PC-3 (cell line): ENCODE measurements around the gene SLC51A. TPM values are rescaled to one million over a fixed set of nuclear protein-coding genes. Genes with fewer than 3 reads are reported as not detected.

Experiments
- ATAC-seq: fragments of 200-7000 bp; cut with Tn5 transposase; 2 replicates; pipeline ENCODE4 v1.9.1; 2020; ENCODE audit warnings: mild to moderate bottlenecking, moderate library complexity
- Bru-seq: library from RNA; stranded (reverse); fragments of 400-500 nt; gene quantifications from one replicate; lab custom pipeline; 2021; lab: Mats Ljungman, UMichigan
- BruChase-seq, 2 experiments: library from RNA; stranded (reverse); fragments of 400-500 nt; gene quantifications; one replicate each; lab custom pipeline; 2021; lab: Mats Ljungman, UMichigan
- BruUV-seq: library from RNA; stranded (reverse); fragments of 400-500 nt; replicated peaks from 2 replicates; lab custom pipeline; 2021; lab: Mats Ljungman, UMichigan
- CTCF ChIA-PET: fragments of 300-600 bp; sonication (Branson Sonifier 250); formaldehyde crosslinking; loops from one replicate; lab custom pipeline; 2022; ENCODE audit warnings: antibody characterized with exemption; lab: Charles Lee
- POLR2A ChIA-PET: fragments of 300-600 bp; sonication (Branson Sonifier 250); formaldehyde crosslinking; loops from one replicate; lab custom pipeline; 2022; ENCODE audit warnings: antibody characterized with exemption; ENCODE audit not compliant: unreplicated experiment; lab: Charles Lee
- DNase-seq: peaks from one replicate; pipeline ENCODE4 v3.0.0-alpha.2; 2015
- H2AFZ ChIP-seq: fragments of 300-600 bp; sonication (generic); 2 replicates; pipeline ENCODE4 v1.6.0; 2016; ENCODE audit warnings: antibody characterized with exemption, low read length
- H3F3A ChIP-seq: fragments of 300-600 bp; sonication (generic); one replicate; pipeline ENCODE4 v1.6.0; 2017; ENCODE audit warnings: antibody characterized with exemption, low read length, control low read depth, mild to moderate bottlenecking; ENCODE audit not compliant: unreplicated experiment
- H3K27ac ChIP-seq: fragments of 300-600 bp; sonication (generic); 2 replicates; pipeline ENCODE4 v1.5.1; 2016; ENCODE audit warnings: mild to moderate bottlenecking, low read length
- H3K27me3 ChIP-seq: fragments of 300-600 bp; sonication (generic); 2 replicates; pipeline ENCODE4 v1.6.1; 2016; ENCODE audit warnings: low read length, mixed read lengths
- H3K36me3 ChIP-seq: fragments of 300-600 bp; sonication (generic); 2 replicates; pipeline ENCODE4 v1.6.1; 2016; ENCODE audit warnings: low read depth, mixed run types, low read length, mixed read lengths
- H3K4me1 ChIP-seq: fragments of 300-600 bp; sonication (generic); 2 replicates; pipeline ENCODE4 v1.5.1; 2016; ENCODE audit warnings: low read length; ENCODE audit not compliant: insufficient read depth
- H3K4me2 ChIP-seq: fragments of 300-600 bp; sonication (generic); 2 replicates; pipeline ENCODE4 v1.6.0; 2016; ENCODE audit warnings: low read length
- H3K4me3 ChIP-seq: fragments of 300-600 bp; sonication (generic); 2 replicates; pipeline ENCODE4 v1.5.1; 2016; ENCODE audit warnings: mild to moderate bottlenecking, low read length, mixed read lengths
- H3K79me2 ChIP-seq: fragments of 300-600 bp; sonication (generic); 2 replicates; pipeline ENCODE4 v1.6.1; 2017; ENCODE audit warnings: low read length, mixed read lengths
- H3K9ac ChIP-seq: fragments of 300-600 bp; sonication (generic); 2 replicates; pipeline ENCODE4 v1.6.0; 2016; ENCODE audit warnings: mild to moderate bottlenecking, low read length
- H3K9me2 ChIP-seq: fragments of 300-600 bp; sonication (generic); replicated peaks from 2 replicates; pipeline ENCODE4 v1.6.1; 2016; ENCODE audit warnings: mixed run types, low read length, mixed read lengths
- H3K9me3 ChIP-seq: fragments of 300-600 bp; sonication (generic); 2 replicates; pipeline ENCODE4 v1.6.1; 2016; ENCODE audit warnings: low read length, mixed read lengths
- H4K20me1 ChIP-seq: fragments of 300-600 bp; sonication (generic); 2 replicates; pipeline ENCODE4 v1.6.1; 2016; ENCODE audit warnings: low read length, mixed read lengths
- EZH2 ChIP-seq: fragments of 300-600 bp; sonication (generic); IDR thresholded peaks from one replicate; pipeline ENCODE4 v1.6.1; 2017; ENCODE audit warnings: antibody characterized with exemption, mild to moderate bottlenecking, low read length; ENCODE audit not compliant: unreplicated experiment
- EZH2phosphoT487 ChIP-seq: fragments of 300-600 bp; sonication (generic); IDR thresholded peaks from 2 replicates; pipeline ENCODE4 v1.6.1; 2018; ENCODE audit warnings: mild to moderate bottlenecking, antibody characterized with exemption, low read length, borderline replicate concordance
- intact Hi-C: fragments of 100-400 bp; cut with micrococcal nuclease; formaldehyde crosslinking; loops from 2 replicates; pipeline ENCODE4 v1.9.0; 2023
- long read RNA-seq: library from polyadenylated mRNA; unstranded; transcript quantifications from one replicate; pipeline ENCODE4 v2.0.0, GENCODE V29; 2021; ENCODE audit not compliant: unreplicated experiment
- total RNA-seq: library from RNA; depleted of rRNA; stranded (reverse); fragments of >200 nt; gene quantifications from 2 replicates; pipeline ENCODE4 v1.2.3, GENCODE V29; 2014; rRNA removed
- TF ChIP-seq, protein P1 (sequence below): fragments of 300-600 bp; sonication (generic); conservative IDR thresholded peaks from 2 replicates; pipeline ENCODE4 v1.5.1; 2017; ENCODE audit warnings: antibody characterized with exemption, low read depth, mild to moderate bottlenecking, low read length

The SLC51A gene
- 9.7 and 10.0 TPM in 2 replicates for total RNA-seq
- Bru-seq, nascent RNA: percentile 47 among the genes with signal in this experiment
- percentile 40 among the genes with signal in this experiment for BruChase-seq, experiment 1, labeled RNA remaining after a 6-hour chase
- BruChase-seq, experiment 2, labeled RNA remaining after a 2-hour chase: percentile 46 among the genes with signal in this experiment
- long read RNA-seq, partial matches to known transcripts: 3 of 18 reads
- long read RNA-seq, other reads (novel, unspliced or antisense): 15 of 18 reads

DNA sequence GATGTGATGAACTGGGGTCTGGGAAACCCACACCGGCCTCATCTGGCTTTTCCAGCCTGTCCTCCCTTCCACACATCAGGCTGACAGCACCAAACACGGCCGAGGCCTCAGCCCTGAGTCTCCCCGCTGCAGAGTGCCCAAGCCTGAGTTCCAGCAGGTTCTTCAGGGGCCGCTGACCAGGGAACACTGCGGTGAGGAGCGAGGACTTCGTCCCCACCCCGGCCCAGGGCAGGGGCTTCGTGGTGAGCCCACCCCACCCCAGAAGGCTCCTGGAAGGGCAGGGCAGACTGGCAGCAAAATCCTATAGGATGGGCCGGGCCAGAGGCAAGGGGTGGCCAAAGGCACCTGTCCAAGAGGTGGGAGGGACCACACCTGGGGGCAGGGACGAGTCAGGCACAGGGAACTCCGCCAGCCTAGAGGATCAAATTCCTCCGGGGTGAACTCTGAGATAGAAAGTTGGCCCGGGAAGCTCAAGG is at the start of gene SLC51A:
Gene SLC51A, plus strand, starts transcription at position 446 of the 476 bp plus-strand sequence. CDS start 179 bp downstream, outside the sequence.
- H3K27ac ChIP-seq: peak within 1 kb of the TSS; percentile 73
- no peaks in the 10 kb centered on the region for H3K9me2 ChIP-seq
- ATAC-seq (peak; percentile 65), DNase-seq (peak; percentile 83)
- no peaks in the 10 kb centered on the region for H3K9me3 ChIP-seq
- peak within 1 kb of the TSS; percentile 66 for H3K9ac ChIP-seq
- H2AFZ ChIP-seq: peak within 1 kb of the TSS; percentile 74
- H3K4me3 ChIP-seq: peak within 1 kb of the TSS; percentile 76
- intact Hi-C loops: no loop called here
- BruUV-seq: no TSS peak
- H3K79me2 ChIP-seq: peaks cover 10% of the 10 kb centered on the region; the same call in 1 of the 2 replicates
- H3K4me2 ChIP-seq: peak within 1 kb of the TSS; percentile 97
- peaks cover 36% of the 10 kb centered on the region for H3K4me1 ChIP-seq
- no peaks in the 10 kb centered on the region for H3K36me3 ChIP-seq
- ChIA-PET CTCF (no interaction called here), POLR2A (no interaction called here)
- no peaks in the 10 kb centered on the region for H3F3A ChIP-seq
- no peaks in the 10 kb centered on the region for H3K27me3 ChIP-seq
- TF ChIP-seq, protein P1, sequence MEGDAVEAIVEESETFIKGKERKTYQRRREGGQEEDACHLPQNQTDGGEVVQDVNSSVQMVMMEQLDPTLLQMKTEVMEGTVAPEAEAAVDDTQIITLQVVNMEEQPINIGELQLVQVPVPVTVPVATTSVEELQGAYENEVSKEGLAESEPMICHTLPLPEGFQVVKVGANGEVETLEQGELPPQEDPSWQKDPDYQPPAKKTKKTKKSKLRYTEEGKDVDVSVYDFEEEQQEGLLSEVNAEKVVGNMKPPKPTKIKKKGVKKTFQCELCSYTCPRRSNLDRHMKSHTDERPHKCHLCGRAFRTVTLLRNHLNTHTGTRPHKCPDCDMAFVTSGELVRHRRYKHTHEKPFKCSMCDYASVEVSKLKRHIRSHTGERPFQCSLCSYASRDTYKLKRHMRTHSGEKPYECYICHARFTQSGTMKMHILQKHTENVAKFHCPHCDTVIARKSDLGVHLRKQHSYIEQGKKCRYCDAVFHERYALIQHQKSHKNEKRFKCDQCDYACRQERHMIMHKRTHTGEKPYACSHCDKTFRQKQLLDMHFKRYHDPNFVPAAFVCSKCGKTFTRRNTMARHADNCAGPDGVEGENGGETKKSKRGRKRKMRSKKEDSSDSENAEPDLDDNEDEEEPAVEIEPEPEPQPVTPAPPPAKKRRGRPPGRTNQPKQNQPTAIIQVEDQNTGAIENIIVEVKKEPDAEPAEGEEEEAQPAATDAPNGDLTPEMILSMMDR: no peak
- TF ChIP-seq EZH2phosphoT487 (no peak), EZH2 (no peak)
- H4K20me1 ChIP-seq: no peaks in the 10 kb centered on the region

DNA sequence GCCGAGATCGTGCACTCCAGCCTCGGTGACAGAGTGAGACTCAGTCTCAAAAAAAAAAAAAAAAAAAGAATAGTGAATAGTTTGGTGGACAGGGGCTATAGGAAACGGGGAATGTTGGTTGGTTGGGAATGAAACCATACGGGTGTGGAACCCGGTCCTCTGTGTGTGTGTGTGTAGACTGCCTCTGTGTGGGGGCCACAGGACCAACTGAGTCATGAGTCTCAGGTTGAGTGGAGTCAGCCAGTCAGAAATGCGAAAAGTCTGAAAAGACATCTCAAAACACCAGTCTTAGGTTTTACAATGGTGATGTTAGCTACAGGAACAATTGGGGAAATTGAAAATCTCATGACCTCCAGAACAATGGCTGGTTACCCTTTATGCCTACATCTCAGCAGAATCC is 49.6 kb upstream of the SLC51A start:
- H3K79me2 ChIP-seq: no peaks in the 10 kb centered on the region
- no peak for TF ChIP-seq EZH2phosphoT487
- TF ChIP-seq, protein P1: no peak
- no peak for TF ChIP-seq EZH2
- H3K9ac ChIP-seq: no peak overlapping the region
- no peak overlapping the region for H2AFZ ChIP-seq
- no peak overlapping the region for H3K27ac ChIP-seq
- H3F3A ChIP-seq: no peaks in the 10 kb centered on the region
- H3K9me3 ChIP-seq: no peaks in the 10 kb centered on the region
- no TSS peak for BruUV-seq
- H3K27me3 ChIP-seq: no peaks in the 10 kb centered on the region
- no peaks in the 10 kb centered on the region for H3K9me2 ChIP-seq
- H4K20me1 ChIP-seq: no peaks in the 10 kb centered on the region
- ChIA-PET POLR2A (no interaction called here), CTCF (no interaction called here)
- DNase-seq (no peak), ATAC-seq (no peak)
- no peaks in the 10 kb centered on the region for H3K36me3 ChIP-seq
- no peaks in the 10 kb centered on the region for H3K4me1 ChIP-seq
- intact Hi-C loops: no loop called here
- H3K4me2 ChIP-seq: no peak overlapping the region
- no peak overlapping the region for H3K4me3 ChIP-seq

DNA sequence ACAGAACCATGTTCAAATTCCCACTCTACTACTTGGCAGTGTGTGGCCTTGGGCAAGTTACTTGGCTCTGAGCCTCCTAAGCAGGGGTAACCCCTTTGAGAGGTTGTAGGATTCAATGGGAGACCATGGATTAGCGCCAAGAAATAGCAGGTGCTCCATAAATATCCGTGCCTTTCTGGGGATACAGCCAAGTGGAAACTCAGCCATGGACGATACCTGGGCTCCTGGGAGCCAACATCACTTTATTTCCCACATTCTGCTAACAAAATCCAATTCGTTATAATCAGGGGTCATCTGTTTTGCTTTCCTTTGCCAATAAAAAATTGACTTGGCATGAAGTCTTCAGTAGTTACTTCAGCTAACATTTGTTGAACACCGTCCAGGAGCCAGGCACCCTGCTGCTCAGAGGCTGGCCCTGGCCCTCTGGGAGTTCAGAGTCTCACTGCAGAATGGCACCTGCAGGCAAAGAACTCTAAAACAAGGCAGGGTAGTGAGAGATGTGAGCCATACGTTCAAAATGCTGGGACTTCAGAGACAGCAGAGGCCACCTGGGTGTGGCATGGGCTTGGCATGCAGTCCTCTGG is 47.4 kb upstream of the SLC51A start:
- no peaks in the 10 kb centered on the region for H3K79me2 ChIP-seq
- no TSS peak for BruUV-seq
- H2AFZ ChIP-seq: no peak overlapping the region
- intact Hi-C loops: no loop called here
- H3F3A ChIP-seq: no peaks in the 10 kb centered on the region
- POLR2A ChIA-PET: no interaction called here
- H3K36me3 ChIP-seq: no peaks in the 10 kb centered on the region
- no peaks in the 10 kb centered on the region for H3K27me3 ChIP-seq
- H3K4me1 ChIP-seq: no peaks in the 10 kb centered on the region
- H4K20me1 ChIP-seq: no peaks in the 10 kb centered on the region
- H3K9me2 ChIP-seq: no peaks in the 10 kb centered on the region
- H3K4me3 ChIP-seq: no peak overlapping the region
- no peaks in the 10 kb centered on the region for H3K9me3 ChIP-seq
- ATAC-seq: no peak
- DNase-seq: no peak
- CTCF ChIA-PET: no interaction called here
- no peak overlapping the region for H3K27ac ChIP-seq
- no peak overlapping the region for H3K4me2 ChIP-seq
- TF ChIP-seq EZH2 (no peak), EZH2phosphoT487 (no peak)
- TF ChIP-seq, protein P1: no peak
- H3K9ac ChIP-seq: no peak overlapping the region
